Sigmoid colon (tissue), 4 donors: ENCODE results near the gene FARSB.

ENCODE experiments used
- EP300 ChIP-seq, 4 donors: sonication (generic); formaldehyde crosslinking; IDR thresholded peaks; one replicate each; pipeline ENCODE4 v1.6.1; 2017; ENCODE audit warnings: antibody characterized with exemption in 4 of 4
- POLR2A ChIP-seq, 2 donors: fragments of 450-650 bp; IDR thresholded peaks; one replicate each; pipeline ENCODE4 v1.6.1; 2016; ENCODE audit warnings: antibody characterized with exemption in 2 of 2, mild to moderate bottlenecking in 2 of 2, moderate library complexity in 2 of 2
- POLR2AphosphoS5 ChIP-seq, 4 donors: sonication (generic); formaldehyde crosslinking; IDR thresholded peaks; one replicate each; pipeline ENCODE4 v1.6.1; 2017; ENCODE audit warnings: antibody characterized with exemption in 4 of 4
- TF ChIP-seq, protein P1 (sequence below), 4 experiments: fragments of 450-650 bp in 3 of 4; fragments of 200-600 bp in 1 of 4; IDR thresholded peaks; one replicate each; pipeline ENCODE4 v1.5.1; 2016 to 2019; ENCODE audit warnings: antibody characterized with exemption in 4 of 4, mild to moderate bottlenecking in 3 of 4, moderate library complexity in 2 of 4

- TF ChIP-seq, protein P1, sequence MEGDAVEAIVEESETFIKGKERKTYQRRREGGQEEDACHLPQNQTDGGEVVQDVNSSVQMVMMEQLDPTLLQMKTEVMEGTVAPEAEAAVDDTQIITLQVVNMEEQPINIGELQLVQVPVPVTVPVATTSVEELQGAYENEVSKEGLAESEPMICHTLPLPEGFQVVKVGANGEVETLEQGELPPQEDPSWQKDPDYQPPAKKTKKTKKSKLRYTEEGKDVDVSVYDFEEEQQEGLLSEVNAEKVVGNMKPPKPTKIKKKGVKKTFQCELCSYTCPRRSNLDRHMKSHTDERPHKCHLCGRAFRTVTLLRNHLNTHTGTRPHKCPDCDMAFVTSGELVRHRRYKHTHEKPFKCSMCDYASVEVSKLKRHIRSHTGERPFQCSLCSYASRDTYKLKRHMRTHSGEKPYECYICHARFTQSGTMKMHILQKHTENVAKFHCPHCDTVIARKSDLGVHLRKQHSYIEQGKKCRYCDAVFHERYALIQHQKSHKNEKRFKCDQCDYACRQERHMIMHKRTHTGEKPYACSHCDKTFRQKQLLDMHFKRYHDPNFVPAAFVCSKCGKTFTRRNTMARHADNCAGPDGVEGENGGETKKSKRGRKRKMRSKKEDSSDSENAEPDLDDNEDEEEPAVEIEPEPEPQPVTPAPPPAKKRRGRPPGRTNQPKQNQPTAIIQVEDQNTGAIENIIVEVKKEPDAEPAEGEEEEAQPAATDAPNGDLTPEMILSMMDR (IDR thresholded peaks at IDR 0.05) = peak; percentile 31 to 74 (median 64)
- no peak for TF ChIP-seq POLR2AphosphoS5 (IDR thresholded peaks at IDR 0.05)
- TF ChIP-seq POLR2A (IDR thresholded peaks at IDR 0.05) = no peak
- no peak for TF ChIP-seq EP300 (IDR thresholded peaks at IDR 0.05)
Measured at GRCh38 chr2:222613715-222614331, 42.1 kb downstream of the FARSB start.
